HepG2 (cell line): ENCODE measurements around the gene APOC1. TPM values are rescaled to one million over a fixed set of nuclear protein-coding genes. Genes with fewer than 3 reads are reported as not detected.

ENCODE experiments used
- FOXA3 ChIP-seq: IDR thresholded peaks from 2 replicates; pipeline ENCODE4 v1.6.1; 2016; ENCODE audit warnings: missing genetic modification reagents, missing compliant biosample characterization
- GATA4 ChIP-seq: sonication (generic); IDR thresholded peaks from 2 replicates; pipeline ENCODE4 v1.6.1; 2016; ENCODE audit warnings: antibody characterized with exemption, low read depth, borderline replicate concordance
- MIXL1 ChIP-seq: IDR thresholded peaks from 2 replicates; pipeline ENCODE4 v1.6.1; 2016
- NFAT5 ChIP-seq: sonication (generic); formaldehyde crosslinking; IDR thresholded peaks from 2 replicates; pipeline ENCODE4 v1.4.0; 2020; ENCODE audit warnings: missing genetic modification reagents
- NFE2L1 ChIP-seq: sonication (generic); formaldehyde crosslinking; IDR thresholded peaks from 2 replicates; pipeline ENCODE4 v1.4.0; 2020; ENCODE audit warnings: missing genetic modification reagents, mild to moderate bottlenecking, borderline replicate concordance
- SOX6 ChIP-seq, 2 experiments: fragments of 450-650 bp in 1 of 2; sonication (generic) in 1 of 2; formaldehyde crosslinking in 1 of 2; IDR thresholded peaks; 2 replicates each; pipeline versions ENCODE4 v1.4.0 to v1.6.1; 2017 to 2020; ENCODE audit warnings: antibody characterized with exemption in 1 of 2, mild to moderate bottlenecking in 1 of 2, missing genetic modification reagents in 1 of 2
- ZBTB21 ChIP-seq: sonication (generic); formaldehyde crosslinking; IDR thresholded peaks from 2 replicates; pipeline ENCODE4 v1.4.0; 2020; ENCODE audit warnings: missing genetic modification reagents
- ZFP41 ChIP-seq: sonication (generic); formaldehyde crosslinking; IDR thresholded peaks from 2 replicates; pipeline ENCODE4 v1.4.0; 2020; ENCODE audit warnings: mild to moderate bottlenecking, missing genetic modification reagents, borderline replicate concordance
- ZGPAT ChIP-seq: IDR thresholded peaks from 2 replicates; pipeline ENCODE4 v1.6.1; 2016; ENCODE audit warnings: mild to moderate bottlenecking
- ZNF136 ChIP-seq: sonication (generic); formaldehyde crosslinking; IDR thresholded peaks from 2 replicates; pipeline ENCODE4 v1.8.1; 2022; ENCODE audit warnings: low read depth, mild to moderate bottlenecking, moderate library complexity, missing genetic modification reagents
- ZNF362 ChIP-seq: sonication (generic); formaldehyde crosslinking; IDR thresholded peaks from 2 replicates; pipeline ENCODE4 v1.4.0; 2020; ENCODE audit warnings: missing genetic modification reagents, mild to moderate bottlenecking, borderline replicate concordance
- ZNF407 ChIP-seq: sonication (generic); formaldehyde crosslinking; IDR thresholded peaks from one replicate; pipeline ENCODE4 v1.5.1; 2020; ENCODE audit warnings: mild to moderate bottlenecking, missing genetic modification reagents; ENCODE audit errors: not compliant biosample characterization
- ZNF563 ChIP-seq: sonication (generic); formaldehyde crosslinking; IDR thresholded peaks from 2 replicates; pipeline ENCODE4 v1.8.0; 2022; ENCODE audit warnings: mild to moderate bottlenecking, moderate library complexity, missing genetic modification reagents
- polyA plus RNA-seq, 8 experiments: library from polyadenylated mRNA; depleted of rRNA in 3 of 8; stranded (reverse) in 7 of 8; unstranded in 1 of 8; fragments of >200 nt; fragmentation: Illumina TruSeq in 4 of 8; extraction: Trizol in 4 of 8; gene quantifications; 2 replicates each; pipeline versions ENCODE4 v1.2.1 to v1.2.3, GENCODE V29; 2011 to 2016; ENCODE audit warnings: low read depth in 4 of 8, missing spikeins in 1 of 8, mixed read lengths in 1 of 8; ENCODE audit not compliant: insufficient read depth in 1 of 8
- total RNA-seq, 5 experiments: library from RNA; depleted of rRNA; stranded (reverse); fragments of >200 nt; fragmentation: Illumina TruSeq; extraction: Trizol; gene quantifications; 2 replicates each; pipeline ENCODE4 v1.2.3, GENCODE V29; 2016; ENCODE audit warnings: low read depth in 1 of 5

APOC1 gene
- total and polyA plus RNA-seq, 2 of the 13 experiments (the other 11 are each of a cell fraction or from before 2014, with no cell fraction given) = 600 to 1,235 TPM

GRCh38 chr19:44939668-44940067, 25.3 kb downstream of the APOC1 start (continued):
- TF ChIP-seq ZNF407 (CRISPR knock-in tag) (no peak), NFAT5 (CRISPR knock-in tag) (no peak), MIXL1 (CRISPR knock-in tag) (peak; percentile 49; the same call in 1 of the 2 replicates), ZNF563 (CRISPR knock-in tag) (no peak), ZNF362 (peak; percentile 93), FOXA3 (peak; percentile 48; the same call in 1 of the 2 replicates), GATA4 (no peak), ZBTB21 (CRISPR knock-in tag) (peak; percentile 49; the same call in 1 of the 2 replicates), ZNF136 (no peak), NFE2L1 (no peak), SOX6 (IDR thresholded peaks at IDR 0.05) (no peak), SOX6 (CRISPR knock-in tag; IDR thresholded peaks at IDR 0.05) (peak; percentile 36; the same call in 1 of the 2 replicates), ZGPAT (peak; percentile 27; the same call in 1 of the 2 replicates), ZFP41 (no peak)
